Cardiac fibroblast (primary cell): ENCODE data around the gene DDX39A.

Source experiments
- DNase-seq, 2 donors: peaks; one replicate each; pipeline versions ENCODE4 v3.0.0 to v3.0.0-alpha.2; 2010; ENCODE audit warnings: low read depth in 2 of 2
- H3K4me3 ChIP-seq, 2 donors: replicated peaks in 1 of 2; 1 replicate in 1 of 2; 2 replicates in 1 of 2; pipeline ENCODE4 v1.5.1; 2011; ENCODE audit warnings: low read depth in 2 of 2, low read length in 2 of 2, mild to moderate bottlenecking in 2 of 2, moderate library complexity in 1 of 2
- CTCF ChIP-seq: IDR thresholded peaks from one replicate; pipeline ENCODE4 v1.5.1; 2011; ENCODE audit warnings: low read depth, mild to moderate bottlenecking, low read length, inconsistent platforms

The DDX39A gene

GRCh38 chr19:14418856-14419105, 360 bp downstream of the DDX39A start:
- TF ChIP-seq CTCF = no peak
- DNase-seq = no peak
- H3K4me3 ChIP-seq = peak overlapping the region; percentile 74 to 89

- peak in 1 of 2 donors; percentile 45 for DNase-seq
- H3K4me3 ChIP-seq = no peak overlapping the region
- TF ChIP-seq CTCF = no peak
These were observed 2.3 kb downstream of the DDX39A start for GRCh38 chr19:14416817-14417231.

- no peak for TF ChIP-seq CTCF
- no peak for DNase-seq
- no peak overlapping the region for H3K4me3 ChIP-seq
These were observed 4.0 kb downstream of the DDX39A start for GRCh38 chr19:14414926-14415690.

- no peak for TF ChIP-seq CTCF
- H3K4me3 ChIP-seq = no peak overlapping the region
- peak; percentile 48 to 51 for DNase-seq
These were observed 5.4 kb downstream of the DDX39A start for GRCh38 chr19:14413693-14414181.

- no peak for TF ChIP-seq CTCF
- no peak for DNase-seq
- no peak overlapping the region for H3K4me3 ChIP-seq
These were observed 6.0 kb downstream of the DDX39A start for GRCh38 chr19:14412996-14413692.

GRCh38 chr19:14412324-14412995, 6.7 kb downstream of the DDX39A start:
- TF ChIP-seq CTCF = no peak
- no peak for DNase-seq
- H3K4me3 ChIP-seq = no peak overlapping the region
